ENCODE measurements around the gene CHST11. TPM values are rescaled to one million over a fixed set of nuclear protein-coding genes. Genes with fewer than 3 reads are reported as not detected.

The CHST11 gene
- total and polyA plus RNA-seq, 2 donors from 2014 or later, result 2.0 to 23.3 TPM

DNA sequence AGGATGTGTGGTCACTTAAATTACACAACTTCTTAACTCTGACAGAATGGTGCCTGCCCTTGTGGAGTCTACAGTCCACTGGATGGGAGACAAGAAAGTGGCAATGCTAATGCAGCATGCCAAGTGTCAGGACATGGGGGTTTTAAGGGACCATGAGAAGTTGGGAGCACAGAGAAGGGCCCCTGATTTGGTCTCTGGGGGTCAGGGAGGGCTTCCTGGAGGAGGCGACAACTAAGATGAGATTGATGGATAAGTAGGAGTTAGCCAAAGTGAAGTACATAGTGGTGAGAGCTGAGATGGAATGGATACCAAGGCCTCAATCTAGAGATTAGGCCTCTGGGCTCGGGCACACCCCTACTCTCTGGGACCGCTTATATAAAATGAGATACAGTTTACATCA is 236.7 kb downstream of the CHST11 start:
- Histone ChIP-seq H3K27ac (ENCODE audit: low read depth in 2 of 2, low read length in 2 of 2) (no peak overlapping the region), H3K4me3 (ENCODE audit: low read length in 3 of 3) (no peak overlapping the region), H3K9ac (ENCODE audit: low read length in 3 of 3) (no peak overlapping the region), H3K27me3 (ENCODE audit: control insufficient read depth, insufficient read depth, low read length) (no peaks in the 10 kb centered on the region), H3K9me3 (ENCODE audit: control insufficient read depth in 2 of 3, insufficient read depth in 1 of 3, low read length in 3 of 3) (no peaks in the 10 kb centered on the region), H3K36me3 (ENCODE audit: control insufficient read depth in 2 of 3, insufficient read depth in 3 of 3, low read length in 3 of 3) (no peaks in the 10 kb centered on the region), H3K4me1 (ENCODE audit: control insufficient read depth in 2 of 3, insufficient read depth in 2 of 3, low read depth in 1 of 3, low read length in 3 of 3) (no peaks in the 10 kb centered on the region)
- intact Hi-C loops (cut with DNase I), result no loop called here
- FAIRE-seq, result no peak
- TF ChIP-seq, protein P1, sequence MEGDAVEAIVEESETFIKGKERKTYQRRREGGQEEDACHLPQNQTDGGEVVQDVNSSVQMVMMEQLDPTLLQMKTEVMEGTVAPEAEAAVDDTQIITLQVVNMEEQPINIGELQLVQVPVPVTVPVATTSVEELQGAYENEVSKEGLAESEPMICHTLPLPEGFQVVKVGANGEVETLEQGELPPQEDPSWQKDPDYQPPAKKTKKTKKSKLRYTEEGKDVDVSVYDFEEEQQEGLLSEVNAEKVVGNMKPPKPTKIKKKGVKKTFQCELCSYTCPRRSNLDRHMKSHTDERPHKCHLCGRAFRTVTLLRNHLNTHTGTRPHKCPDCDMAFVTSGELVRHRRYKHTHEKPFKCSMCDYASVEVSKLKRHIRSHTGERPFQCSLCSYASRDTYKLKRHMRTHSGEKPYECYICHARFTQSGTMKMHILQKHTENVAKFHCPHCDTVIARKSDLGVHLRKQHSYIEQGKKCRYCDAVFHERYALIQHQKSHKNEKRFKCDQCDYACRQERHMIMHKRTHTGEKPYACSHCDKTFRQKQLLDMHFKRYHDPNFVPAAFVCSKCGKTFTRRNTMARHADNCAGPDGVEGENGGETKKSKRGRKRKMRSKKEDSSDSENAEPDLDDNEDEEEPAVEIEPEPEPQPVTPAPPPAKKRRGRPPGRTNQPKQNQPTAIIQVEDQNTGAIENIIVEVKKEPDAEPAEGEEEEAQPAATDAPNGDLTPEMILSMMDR (IDR thresholded peaks at IDR 0.05; ENCODE audit: borderline replicate concordance, extremely low read depth, insufficient read depth), result no peak
- no peak for DNase-seq

DNA sequence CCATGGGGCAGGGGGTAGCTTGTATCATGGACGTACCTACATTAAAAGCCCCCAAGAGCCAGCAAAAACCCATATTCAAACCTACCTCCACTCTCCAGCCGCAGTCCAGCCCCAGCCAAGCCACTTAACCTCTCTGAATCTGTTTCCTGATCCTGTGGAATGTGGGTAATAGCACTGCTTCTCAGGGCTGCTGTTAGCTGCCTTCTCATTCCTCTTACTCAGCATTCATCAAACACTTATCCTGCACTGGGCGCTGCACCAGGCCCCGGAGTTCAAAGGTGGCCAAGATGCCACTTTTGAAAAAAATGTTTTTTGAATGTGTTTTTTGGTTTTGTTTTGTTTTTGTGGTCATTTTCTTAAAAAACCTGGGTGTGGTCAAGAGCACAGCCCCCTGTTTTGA is 237.4 kb downstream of the CHST11 start:
- no peak overlapping the region for H3K4me3 ChIP-seq (ENCODE audit: low read length in 3 of 3)
- FAIRE-seq (no peak), DNase-seq (no peak)
- no peaks in the 10 kb centered on the region for H3K9me3 ChIP-seq (ENCODE audit: control insufficient read depth in 2 of 3, insufficient read depth in 1 of 3, low read length in 3 of 3)
- intact Hi-C loops (cut with DNase I), result no loop called here
- H3K4me1 ChIP-seq (ENCODE audit: control insufficient read depth in 2 of 3, insufficient read depth in 2 of 3, low read depth in 1 of 3, low read length in 3 of 3), result no peaks in the 10 kb centered on the region
- H3K9ac ChIP-seq (ENCODE audit: low read length in 3 of 3), result no peak overlapping the region
- no peaks in the 10 kb centered on the region for H3K27me3 ChIP-seq (ENCODE audit: control insufficient read depth, insufficient read depth, low read length)
- no peaks in the 10 kb centered on the region for H3K36me3 ChIP-seq (ENCODE audit: control insufficient read depth in 2 of 3, insufficient read depth in 3 of 3, low read length in 3 of 3)
- no peak overlapping the region for H3K27ac ChIP-seq (ENCODE audit: low read depth in 2 of 2, low read length in 2 of 2)
- TF ChIP-seq, protein P1 (IDR thresholded peaks at IDR 0.05; ENCODE audit: borderline replicate concordance, extremely low read depth, insufficient read depth), result no peak

DNA sequence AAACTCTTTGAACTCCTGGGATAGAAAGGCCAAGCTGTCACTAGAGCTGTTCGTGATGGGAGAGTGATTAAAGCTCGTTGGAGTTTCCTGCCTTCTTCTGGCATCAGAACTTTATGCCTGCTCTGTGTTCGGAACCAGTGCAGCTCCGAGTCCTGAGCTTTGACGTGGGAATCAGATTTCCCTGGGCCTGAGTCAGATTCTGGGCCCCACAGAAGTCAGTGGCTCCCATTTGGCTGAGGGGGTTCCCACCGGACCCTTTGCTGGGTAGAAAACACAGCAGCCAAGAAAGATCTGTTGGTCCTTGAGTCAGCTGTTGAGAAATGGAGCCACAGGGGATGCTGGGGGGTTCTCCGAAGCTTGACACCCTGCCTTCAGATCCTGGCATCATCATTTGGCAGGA is 238.0 kb downstream of the CHST11 start:
- TF ChIP-seq, protein P1 (IDR thresholded peaks at IDR 0.05; ENCODE audit: borderline replicate concordance, extremely low read depth, insufficient read depth), result no peak
- H3K36me3 ChIP-seq (ENCODE audit: control insufficient read depth in 2 of 3, insufficient read depth in 3 of 3, low read length in 3 of 3), result no peaks in the 10 kb centered on the region
- no peak for DNase-seq
- no peak overlapping the region for H3K27ac ChIP-seq (ENCODE audit: low read depth in 2 of 2, low read length in 2 of 2)
- no peaks in the 10 kb centered on the region for H3K27me3 ChIP-seq (ENCODE audit: control insufficient read depth, insufficient read depth, low read length)
- no peak overlapping the region for H3K9ac ChIP-seq (ENCODE audit: low read length in 3 of 3)
- no peak overlapping the region for H3K4me3 ChIP-seq (ENCODE audit: low read length in 3 of 3)
- intact Hi-C loops (cut with DNase I), result no loop called here
- H3K9me3 ChIP-seq (ENCODE audit: control insufficient read depth in 2 of 3, insufficient read depth in 1 of 3, low read length in 3 of 3), result no peaks in the 10 kb centered on the region
- no peaks in the 10 kb centered on the region for H3K4me1 ChIP-seq (ENCODE audit: control insufficient read depth in 2 of 3, insufficient read depth in 2 of 3, low read depth in 1 of 3, low read length in 3 of 3)
- no peak for FAIRE-seq

DNA sequence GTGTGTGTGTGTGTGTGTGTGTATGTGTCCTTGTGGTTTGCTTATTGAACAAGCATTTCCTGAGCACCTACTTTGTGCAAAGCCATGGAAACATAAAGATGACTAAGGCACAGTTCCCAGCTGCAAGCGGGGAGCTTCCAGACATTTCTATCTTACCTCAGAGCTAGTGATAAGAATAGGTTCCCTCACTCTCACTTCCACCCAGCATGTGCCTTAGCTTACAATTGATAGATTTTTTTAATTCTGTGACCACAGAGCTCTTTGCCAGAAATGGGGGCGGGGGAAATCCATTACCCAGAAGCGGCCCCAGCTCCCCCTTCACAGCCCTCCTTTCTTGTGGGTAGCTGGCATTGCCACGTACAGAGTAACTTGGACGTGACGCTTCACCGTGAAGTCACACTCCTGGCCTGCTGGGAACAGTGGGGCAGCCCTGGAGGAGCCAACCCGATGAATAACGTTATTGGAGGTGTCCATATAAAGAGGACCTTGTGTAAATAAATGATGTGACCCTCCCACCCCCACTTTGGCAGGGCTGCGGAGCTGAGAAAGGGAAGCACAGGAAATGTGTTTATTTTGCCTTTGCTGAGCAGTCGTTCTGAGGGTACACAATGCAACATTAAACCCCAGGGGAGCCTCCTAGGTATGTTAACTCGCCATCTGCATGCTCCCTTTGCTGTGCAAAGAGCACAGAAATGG is 238.9 kb downstream of the CHST11 start:
- intact Hi-C loops (cut with DNase I), result no loop called here
- no peak overlapping the region for H3K9ac ChIP-seq (ENCODE audit: low read length in 3 of 3)

More for the DNA sequence above, 238.9 kb downstream of the CHST11 start:
- Histone ChIP-seq H3K4me3 (ENCODE audit: low read length in 3 of 3) (no peak overlapping the region), H3K27ac (ENCODE audit: low read depth in 2 of 2, low read length in 2 of 2) (no peak overlapping the region), H3K9me3 (ENCODE audit: control insufficient read depth in 2 of 3, insufficient read depth in 1 of 3, low read length in 3 of 3) (no peaks in the 10 kb centered on the region), H3K27me3 (ENCODE audit: control insufficient read depth, insufficient read depth, low read length) (no peaks in the 10 kb centered on the region), H3K36me3 (ENCODE audit: control insufficient read depth in 2 of 3, insufficient read depth in 3 of 3, low read length in 3 of 3) (no peaks in the 10 kb centered on the region), H3K4me1 (ENCODE audit: control insufficient read depth in 2 of 3, insufficient read depth in 2 of 3, low read depth in 1 of 3, low read length in 3 of 3) (no peaks in the 10 kb centered on the region)
- DNase-seq, result no peak
- TF ChIP-seq, protein P1 (IDR thresholded peaks at IDR 0.05; ENCODE audit: borderline replicate concordance, extremely low read depth, insufficient read depth), result no peak
- no peak for FAIRE-seq
